Fibroblast of the conjunctiva (primary cell): ENCODE data around the gene PCSK5.
"Not testable (repeated sequence)": the region's sequence is repeated elsewhere in the genome, so short reads cannot be mapped to it uniquely, and the experiment has no call there.

Experiments used
- DNase-seq: peaks from one replicate; pipeline ENCODE4 v3.0.0-alpha.2; 2010; ENCODE audit warnings: low read depth

The PCSK5 gene

DNA sequence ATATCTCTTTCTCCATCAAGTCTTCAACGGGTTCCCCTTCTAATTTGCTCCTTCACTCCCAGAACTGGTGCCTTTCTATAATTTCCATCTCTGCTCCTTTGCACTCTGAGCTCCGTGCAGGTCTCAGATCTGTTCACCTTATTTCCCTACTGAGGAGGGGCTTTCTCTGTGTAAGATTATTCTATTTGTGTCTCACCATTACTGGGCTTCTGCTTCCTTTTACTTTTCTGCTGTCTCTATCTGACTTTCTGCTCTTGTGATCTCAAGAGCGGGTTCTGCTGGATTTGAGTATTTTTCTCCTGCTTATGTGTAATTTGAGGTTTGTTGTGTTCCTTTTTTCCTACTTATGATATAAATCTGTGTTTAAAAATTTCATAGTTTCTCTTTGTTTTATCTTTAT, 117.5 kb downstream of the PCSK5 start:
- no peak for DNase-seq

DNA sequence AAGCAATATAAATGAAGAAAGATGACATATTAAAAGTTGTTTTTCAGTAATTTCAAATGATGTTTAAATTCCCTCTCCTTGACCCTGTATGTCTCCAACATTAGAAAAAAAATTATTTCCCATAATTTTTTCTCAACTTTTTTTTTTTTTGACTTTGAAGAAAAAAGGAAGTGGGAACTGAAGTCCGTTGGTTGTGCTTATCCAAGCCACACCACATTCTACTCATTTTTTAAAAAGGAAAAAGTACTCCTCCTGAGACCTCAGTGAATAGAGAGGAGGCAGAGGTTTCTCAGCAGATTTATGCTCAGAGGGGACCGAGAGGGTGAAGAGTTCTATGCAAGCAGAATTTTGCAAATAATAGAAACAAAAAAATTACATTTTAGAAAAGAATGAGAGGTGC, 123.3 kb downstream of the PCSK5 start:
- no peak for DNase-seq

DNA sequence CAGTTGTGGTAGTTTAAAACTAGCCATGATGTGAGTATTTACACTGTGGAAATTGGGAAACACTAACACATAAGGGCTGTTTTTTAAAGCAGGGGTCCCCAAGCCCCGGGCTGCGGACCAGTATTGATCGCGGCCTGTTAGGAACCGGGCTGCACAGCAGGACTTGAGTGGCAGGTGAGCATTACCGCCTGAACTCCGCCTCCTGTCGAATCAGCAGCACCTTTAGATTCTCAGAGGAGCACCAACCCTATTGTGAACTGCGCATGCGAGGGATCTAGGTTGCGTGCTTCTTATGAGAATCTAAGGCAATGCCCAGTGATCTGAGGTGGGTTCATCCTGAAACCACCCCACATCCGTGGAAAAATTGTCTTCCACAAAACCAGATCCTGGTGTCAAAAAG, 127.8 kb downstream of the PCSK5 start:
- no peak for DNase-seq

DNA sequence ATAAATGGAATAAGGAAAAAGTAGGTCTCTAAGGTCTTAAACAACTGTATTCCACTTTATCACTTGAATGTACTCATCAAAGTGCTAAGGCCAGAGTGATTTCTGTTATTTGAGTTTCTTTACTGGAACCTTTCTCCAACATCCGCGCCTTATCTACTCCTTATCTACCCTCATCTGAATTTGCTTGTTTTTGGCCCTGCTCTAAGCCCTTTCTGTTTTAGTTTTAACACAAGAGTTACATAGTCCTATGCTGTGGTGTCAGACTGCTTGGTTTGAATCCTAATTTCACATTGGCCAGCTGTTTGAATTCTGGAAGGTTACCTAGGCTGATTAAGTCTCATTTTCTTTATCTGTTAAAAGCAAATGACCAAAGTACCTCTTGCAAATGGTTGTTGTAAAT, 128.3 kb downstream of the PCSK5 start:
- DNase-seq, result no peak

DNA sequence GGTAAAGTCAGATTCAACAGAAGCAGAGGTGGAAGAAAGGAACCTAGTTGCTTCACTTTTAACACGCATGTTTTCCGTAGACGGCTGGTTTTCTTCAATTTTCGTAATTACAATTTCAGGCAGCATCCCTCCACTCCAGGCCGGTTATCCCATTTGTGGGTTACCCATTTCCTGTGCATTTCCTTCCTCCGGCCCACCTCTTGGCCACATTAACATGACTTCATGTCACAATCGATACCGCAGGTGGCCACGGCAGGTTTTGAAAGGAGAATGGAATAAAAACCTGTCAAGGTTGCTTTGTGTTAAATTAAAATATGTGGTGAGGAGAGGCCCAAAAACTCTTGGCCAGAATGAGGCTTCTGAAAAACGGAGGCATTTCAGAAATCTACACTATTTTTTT, 130.2 kb downstream of the PCSK5 start:
- DNase-seq, result no peak

DNA sequence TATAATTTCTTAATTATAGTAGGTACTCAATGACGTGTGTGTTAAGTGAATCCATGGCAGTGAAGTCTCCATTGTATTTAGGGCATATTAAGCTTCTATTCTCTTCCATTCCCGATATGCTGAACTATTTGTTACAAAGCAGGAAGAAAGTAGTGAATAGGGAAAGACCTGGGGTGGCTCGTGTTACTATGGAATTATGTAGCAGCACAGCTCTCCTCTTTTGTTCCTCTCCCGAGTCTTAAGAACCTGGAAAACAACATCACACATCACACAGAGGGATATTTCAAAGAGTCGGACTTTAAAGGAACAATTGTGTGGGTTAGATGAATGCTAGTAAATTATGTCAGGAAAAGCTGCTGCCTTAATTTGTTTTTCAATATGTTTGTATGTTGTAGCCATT, 131.8 kb downstream of the PCSK5 start:
- no peak for DNase-seq

DNA sequence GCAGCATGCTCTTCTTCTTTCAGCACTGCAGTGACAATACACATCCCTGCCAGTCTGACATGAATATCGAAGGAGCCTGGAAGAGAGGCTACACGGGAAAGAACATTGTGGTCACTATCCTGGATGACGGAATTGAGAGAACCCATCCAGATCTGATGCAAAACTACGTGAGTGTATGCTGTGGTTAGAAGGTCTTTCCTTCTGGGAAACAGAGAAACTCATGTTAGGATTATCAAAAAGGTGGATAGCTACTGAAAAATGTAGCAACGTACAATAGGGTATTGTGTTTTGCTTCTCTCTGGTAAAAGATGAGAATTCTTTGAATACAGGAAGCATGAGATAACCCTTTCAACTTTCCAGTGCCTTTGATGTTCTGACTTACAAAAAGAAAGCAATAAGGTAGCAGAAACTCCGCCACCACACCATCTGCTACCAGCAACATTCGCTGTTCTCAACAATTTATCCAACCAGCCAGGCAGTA, 133.3 kb downstream of the PCSK5 start:
- no peak for DNase-seq

DNA sequence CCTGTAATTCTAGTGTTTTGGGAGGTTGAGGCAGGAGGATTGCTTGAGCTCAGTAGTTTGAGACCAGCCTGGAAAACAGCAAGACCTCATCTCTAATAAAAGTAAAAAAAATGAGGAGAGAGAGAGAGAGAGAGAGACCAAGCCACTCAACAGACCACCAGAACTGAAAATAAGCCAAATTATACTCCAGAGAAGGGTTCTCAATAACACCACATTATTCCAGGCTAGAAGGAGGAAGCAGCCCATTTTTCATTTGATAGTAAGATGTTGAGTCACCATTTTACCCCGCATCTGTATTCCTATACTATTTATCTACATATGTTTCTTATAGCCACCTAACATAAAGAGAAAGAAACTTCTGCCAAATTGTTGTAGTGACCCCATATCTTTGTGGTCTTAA, 134.8 kb downstream of the PCSK5 start:
- no peak for DNase-seq

DNA sequence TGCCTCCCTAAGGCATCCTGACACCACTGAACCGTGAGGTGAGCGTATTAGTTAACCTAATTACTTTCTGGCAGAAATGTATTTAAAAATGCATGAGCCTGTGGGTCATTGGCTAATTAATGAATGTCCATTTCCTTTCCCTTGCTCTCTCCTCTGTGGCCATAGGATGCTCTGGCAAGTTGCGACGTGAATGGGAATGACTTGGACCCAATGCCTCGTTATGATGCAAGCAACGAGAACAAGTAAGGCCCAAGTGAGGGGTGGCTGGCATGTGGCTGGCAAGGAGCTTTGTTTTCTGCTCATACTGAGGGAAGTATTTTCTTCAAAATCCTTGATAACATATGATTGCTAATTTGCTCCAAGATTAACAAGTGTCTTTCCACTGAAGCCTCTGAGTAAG, 136.3 kb downstream of the PCSK5 start:
- no peak for DNase-seq

DNA sequence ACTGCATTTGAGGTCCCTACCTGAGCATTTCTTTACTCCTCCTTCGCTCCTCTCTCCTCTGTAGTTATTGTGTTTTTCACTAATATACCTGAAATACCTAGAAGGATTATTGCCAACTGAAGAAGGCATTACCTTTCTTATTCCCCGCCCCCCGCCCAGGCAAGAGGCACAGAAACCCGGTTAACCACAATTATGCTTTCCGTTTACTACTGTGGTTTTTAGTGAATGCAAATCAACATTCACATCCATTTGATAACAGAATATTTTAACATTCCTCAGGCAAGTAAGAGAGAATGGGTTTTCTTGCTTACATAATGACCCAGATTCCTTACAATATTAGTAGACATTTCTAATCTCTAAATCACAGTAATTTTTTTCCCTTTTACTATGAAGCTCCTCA, 136.9 kb downstream of the PCSK5 start:
- no peak for DNase-seq

DNA sequence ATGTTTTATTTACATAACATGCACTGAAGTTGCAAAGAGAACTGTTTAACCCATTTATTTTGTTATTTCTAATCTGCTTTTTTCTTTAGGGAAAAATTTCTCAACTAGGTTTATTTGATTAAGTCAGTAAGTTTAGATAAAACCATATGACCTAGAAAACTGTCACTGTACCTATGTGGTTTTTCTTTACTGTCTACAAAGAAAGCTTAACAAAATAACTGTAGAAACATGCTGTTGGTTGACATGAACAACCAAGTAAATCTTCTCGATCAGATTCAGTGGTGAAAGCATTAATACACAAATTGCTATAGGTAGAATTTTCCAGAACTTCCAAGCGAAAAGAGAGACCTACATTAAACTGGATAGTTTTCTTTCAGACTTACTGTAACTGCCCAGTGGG, 137.4 kb downstream of the PCSK5 start:
- DNase-seq, result no peak

DNA sequence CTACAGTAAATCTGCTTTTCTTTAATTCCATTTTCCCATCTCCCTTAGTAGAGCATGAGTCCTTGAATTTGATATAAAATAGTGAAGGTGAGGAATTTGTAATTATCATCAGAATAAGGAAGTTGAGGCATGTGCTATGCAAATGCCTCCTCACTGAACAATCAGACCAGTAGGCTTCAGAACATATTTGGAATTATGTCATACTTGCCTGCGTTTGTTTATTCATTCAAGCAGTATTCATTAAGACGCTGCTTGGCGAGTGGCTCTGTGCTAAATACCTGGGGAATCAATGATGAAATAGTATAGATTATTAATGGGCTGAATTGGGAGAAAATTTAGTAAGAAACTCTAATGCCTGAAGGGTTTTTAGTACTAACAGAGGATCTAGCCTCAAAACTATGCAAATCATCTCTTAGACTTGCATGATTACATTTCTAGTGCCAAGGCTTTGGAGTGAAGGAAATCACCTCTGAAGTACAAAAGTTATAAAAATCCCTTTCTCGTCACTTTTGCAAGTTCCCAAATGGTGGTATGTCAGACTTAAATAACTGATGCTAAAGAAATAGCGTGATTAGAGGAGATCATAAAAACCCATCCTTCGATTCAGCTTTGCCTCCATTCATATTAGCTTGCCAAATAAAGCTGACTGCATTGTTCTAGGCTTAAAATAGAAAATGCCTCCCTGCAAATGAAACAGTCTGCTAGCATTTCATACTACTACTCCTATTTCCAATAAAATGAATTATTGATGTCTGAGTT, 141.7 kb downstream of the PCSK5 start:
- DNase-seq, result no peak

DNA sequence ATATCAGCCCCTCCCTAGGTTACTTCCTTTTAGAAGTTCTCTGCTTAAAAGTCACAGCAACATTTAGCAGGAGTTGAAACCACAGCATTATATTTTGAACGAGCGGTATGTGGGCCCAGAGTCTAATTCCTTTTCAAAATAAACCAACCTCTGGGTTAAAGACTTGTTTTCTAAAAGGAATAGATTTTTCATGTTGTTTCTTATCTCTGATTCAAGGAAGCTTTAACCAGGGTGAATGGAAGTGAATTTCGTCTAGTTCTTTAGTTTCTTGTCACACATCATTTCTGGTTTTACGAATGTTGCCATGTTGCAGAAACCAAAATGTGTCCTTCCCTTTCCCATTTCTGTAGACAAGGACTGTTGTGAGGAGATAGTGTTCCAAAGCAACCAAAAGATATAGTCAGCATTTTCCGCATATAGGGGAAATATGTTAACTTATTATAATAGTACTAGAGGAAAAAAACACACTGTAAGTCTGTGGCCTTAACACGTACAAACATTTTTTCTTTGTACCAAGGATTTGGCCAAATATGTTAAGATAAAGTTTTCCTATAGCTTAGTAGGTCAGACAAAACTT, 142.4 kb downstream of the PCSK5 start:
- DNase-seq, result no peak

DNA sequence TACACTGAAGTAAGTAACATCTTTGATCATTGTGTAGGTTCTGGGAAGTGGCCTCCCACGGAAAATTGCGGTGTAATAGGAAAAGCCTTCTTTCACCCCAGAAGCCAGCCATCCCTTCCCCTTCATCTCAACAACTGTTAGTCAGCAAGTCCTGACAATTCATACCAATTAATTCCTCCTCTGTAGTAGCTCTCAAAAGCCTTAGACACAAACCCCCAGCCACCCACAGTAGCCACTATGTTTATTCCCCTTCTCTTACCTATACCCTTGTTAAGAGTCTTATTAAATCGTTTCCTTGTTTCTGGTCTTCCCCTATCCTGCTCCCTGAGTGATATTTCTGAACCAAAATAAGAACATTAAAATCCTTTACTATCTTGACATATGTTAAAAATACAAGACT, 143.6 kb downstream of the PCSK5 start:
- DNase-seq, result no peak

DNA sequence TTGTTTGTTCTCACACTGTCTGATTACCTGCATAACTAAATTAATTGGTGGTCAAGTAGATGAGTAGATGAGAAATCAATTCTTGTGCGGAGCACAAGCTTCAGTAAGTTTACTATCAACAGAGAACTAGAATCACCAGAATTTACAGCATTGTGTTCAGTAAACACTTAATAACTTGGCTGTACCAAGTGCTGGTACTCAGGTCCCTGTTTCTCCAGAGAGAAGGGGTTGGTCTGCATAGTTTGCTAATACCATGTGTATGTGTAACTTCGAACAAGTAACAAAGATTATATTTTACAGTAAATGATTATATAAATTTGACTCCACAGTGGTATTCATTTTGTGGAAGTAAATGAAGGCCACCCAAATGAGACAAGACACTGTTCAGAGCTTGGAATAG, 146.3 kb downstream of the PCSK5 start:
- no peak for DNase-seq

DNA sequence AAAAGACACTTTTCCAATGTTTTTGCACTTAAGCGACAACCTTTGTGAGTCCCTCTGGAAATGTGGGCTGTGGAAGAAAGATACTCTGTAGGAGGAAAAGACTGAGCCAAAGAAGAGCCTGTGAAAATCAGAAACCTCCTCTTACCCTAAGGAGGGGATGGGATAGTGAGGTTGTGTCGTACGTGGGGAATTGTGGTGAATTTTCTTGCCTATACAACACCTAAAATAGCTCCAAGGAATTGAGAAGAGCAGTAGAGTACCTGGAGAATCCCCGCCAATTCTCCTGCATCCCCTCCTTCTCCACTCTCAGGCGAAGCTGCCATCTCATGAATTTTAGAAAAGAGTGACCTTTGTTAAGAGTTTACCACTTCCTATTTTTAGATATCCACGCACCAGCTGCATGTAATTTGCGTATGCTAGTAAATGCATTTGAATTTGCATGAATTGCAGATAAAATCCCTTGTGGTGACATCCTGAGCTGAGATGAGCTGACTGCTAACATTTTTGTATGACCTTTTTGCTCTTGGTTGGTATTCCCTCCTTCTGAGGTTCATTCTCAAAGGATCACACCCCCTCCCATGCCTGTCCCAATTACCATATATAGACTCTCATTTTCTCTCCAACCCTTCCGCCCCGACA, 147.2 kb downstream of the PCSK5 start:
- no peak for DNase-seq

DNA sequence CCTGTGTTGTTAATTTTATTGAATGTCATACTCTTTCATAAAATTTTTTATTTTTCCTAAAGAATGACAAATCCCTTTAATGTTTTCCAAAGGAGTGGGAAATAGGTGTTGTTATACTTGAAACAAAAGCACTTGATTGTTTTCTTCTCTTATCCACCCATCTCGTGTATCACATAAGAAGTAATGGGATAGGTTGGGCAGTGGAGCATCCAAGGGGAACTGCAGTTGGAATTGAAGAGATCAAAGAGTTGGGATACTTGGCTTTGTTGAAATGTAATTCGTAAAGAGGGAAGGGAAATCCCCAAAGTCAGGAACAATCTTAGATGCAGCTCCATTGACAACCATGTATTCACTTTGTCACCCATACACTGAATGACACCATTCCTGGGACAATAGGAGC, 148.0 kb downstream of the PCSK5 start:
- DNase-seq, result no peak

DNA sequence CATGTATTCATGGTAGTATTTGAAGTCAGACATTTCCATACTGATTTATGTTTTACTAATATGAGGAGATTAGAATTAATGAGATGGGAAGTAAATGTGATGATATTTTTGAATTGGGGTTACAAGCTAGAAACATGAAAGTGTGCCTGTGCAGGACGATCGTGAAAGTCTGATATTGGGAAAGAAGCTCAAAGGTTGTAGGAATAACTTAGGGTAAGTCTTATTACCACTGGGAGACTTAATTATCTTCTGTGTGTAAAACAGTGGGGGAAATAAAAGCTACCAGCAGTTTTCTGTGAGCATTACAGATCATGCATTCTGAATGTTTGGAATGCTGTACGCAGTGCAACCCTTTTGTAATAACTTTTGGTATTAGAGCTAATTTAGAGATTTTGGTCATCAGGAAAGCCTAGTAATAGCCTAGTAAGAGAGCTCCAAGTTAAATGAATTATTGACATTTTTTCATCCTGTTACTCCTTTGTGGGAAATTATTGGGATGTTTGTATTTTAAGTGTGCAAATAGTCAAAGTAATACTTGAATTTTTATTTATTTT, 153.9 kb downstream of the PCSK5 start:
- DNase-seq, result no peak

DNA sequence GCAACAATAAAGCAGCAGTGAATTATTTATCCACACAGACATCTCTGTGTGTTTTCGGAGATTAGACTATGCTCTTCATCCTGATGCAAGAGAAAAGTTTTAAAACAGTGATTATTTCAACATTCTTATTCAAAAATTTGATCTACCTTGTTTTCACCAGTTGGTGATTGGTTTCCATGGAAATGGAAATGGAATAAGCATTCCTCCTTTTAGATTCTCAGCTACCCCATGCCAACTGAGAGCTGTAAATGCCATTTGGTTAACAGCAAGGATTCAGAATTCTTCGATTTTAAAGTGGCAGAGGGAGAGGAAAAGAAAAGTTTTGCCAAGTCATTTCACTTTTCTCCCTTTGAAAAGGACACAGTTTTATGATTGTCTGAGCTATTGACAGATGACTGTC, 154.7 kb downstream of the PCSK5 start:
- no peak for DNase-seq

DNA sequence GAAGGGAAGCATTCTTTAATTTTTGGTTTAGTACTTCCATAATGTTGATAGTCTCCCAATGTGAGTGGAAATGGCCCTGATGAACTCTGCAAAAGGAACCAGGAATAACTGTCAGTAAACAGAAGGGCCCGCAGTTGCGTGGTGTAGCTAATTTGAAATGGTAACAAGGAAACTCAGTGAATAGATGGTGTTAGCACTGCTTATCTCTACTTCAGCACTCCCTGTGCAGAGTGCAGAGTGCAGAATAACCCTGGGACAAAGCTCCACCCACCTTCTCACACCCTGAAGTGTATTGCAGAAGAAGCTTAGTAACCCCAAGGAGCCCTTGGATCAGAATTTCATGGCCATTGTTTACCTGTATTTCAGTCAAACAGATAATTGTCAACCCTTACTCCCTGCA, 158.9 kb downstream of the PCSK5 start:
- no peak for DNase-seq

DNA sequence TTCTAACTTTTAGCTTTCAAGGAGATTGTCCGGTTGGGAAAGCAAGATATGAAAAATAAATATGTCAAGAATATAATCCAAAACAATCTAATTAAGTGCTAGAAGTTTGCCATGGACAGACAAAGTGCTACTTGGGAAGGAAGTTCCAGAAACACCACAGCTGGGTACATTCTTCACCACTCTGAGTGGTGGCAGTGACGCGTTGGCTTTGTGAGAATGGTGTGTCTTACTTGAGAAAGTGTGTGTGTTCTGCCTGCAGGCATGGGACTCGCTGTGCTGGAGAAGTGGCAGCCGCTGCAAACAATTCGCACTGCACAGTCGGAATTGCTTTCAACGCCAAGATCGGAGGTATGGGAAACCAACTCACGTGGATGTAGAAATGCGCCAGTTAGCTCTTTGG, 177.2 kb downstream of the PCSK5 start:
- no peak for DNase-seq

DNA sequence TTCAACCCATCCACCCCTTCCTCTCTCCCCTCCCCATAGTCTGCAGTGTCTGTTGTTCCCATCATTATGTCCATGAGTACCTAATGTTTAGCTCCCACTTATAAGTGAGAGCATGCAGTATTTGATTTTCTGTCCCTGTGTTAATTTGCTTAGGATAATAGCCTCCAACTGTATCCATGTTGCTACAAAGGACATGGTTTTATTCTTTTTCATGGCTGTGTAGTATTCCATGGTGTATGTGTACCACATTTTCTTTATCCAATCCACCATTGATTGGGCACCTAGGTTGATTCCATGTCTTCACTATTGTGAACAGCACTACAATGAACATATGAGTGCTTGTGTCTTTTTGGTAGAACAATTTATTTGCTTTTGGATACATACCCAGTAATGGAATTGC, 187.1 kb downstream of the PCSK5 start:
- no peak for DNase-seq

DNA sequence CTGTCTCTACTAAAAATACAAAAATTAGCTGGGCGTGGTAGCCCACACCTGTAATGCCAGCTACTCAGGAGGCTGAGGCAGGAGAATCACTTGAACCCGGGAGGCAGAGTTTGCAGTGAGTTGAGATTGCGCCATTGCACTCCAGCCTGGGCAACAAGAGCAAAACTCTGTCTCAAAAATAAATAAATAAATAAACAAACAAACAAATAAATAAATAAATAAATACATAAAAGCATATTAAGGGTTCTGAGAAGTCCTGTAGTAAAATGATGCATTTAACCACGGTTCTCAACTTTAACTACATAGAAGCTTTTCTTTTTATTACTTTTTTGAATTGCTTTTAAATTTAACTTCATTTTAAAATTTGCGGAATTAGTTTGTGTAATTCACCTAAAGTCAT, 190.8 kb downstream of the PCSK5 start:
- DNase-seq, result not testable (repeated sequence)
